ENCODE results near the gene FBXO10. TPM values are rescaled to one million over a fixed set of nuclear protein-coding genes. Genes with fewer than 3 reads are reported as not detected.

FBXO10 gene
- total and polyA plus RNA-seq, 11 donors = 2.4 to 9.8 (median 6.7) TPM

GRCh38 chr9:37583522-37584121 lies 7.4 kb upstream of the FBXO10 start:
- Histone ChIP-seq H3K4me3 (no peak overlapping the region), H3K36me3 (peaks cover 0 to 82% (median 63%) of the 10 kb centered on the region in 9 donors), H3K9me3 (no peaks in the 10 kb centered on the region), H3K4me1 (peaks cover 0 to 4% (median 0%) of the 10 kb centered on the region in 12 donors), H3K27ac (peak overlapping the region in 1 of 12 donors; percentile 71), H3K27me3 (no peaks in the 10 kb centered on the region)
- no peak for TF ChIP-seq CTCF (IDR thresholded peaks at IDR 0.05)
- no peak for TF ChIP-seq POLR2A (IDR thresholded peaks at IDR 0.05)
- intact Hi-C loops (cut with DNase I) = loop anchor here in 7 of 10 donors (5.0 to 10.0 kb wide), 9 partner anchors 121 to 319 kb away; partner anchors contain the start of genes EXOSC3 (in 3 of the 7) and SLC25A51 (in 1 of the 7)
- DNase-seq = no peak
- ATAC-seq = no peak
- 94 to 95% (median 95%) methylated on average over 3 of the region's 3 CpGs for WGBS, 4 donors

- Histone ChIP-seq H3K4me1 (peaks cover 0 to 4% (median 0%) of the 10 kb centered on the region in 12 donors), H3K36me3 (peaks cover 0 to 72% (median 53%) of the 10 kb centered on the region in 9 donors), H3K4me3 (no peak overlapping the region), H3K9me3 (no peaks in the 10 kb centered on the region), H3K27me3 (no peaks in the 10 kb centered on the region), H3K27ac (peak overlapping the region in 1 of 12 donors; percentile 71)
- ATAC-seq = peak in 1 of 4 donors; percentile 46
- intact Hi-C loops (cut with DNase I) = loop anchor here in 7 of 10 donors (5.0 to 10.0 kb wide), 9 partner anchors 122 to 320 kb away; partner anchors contain the start of genes EXOSC3 (in 3 of the 7) and SLC25A51 (in 1 of the 7)
- 75 to 79% (median 77%) methylated on average over 6 of the region's 6 CpGs for WGBS, 4 donors
- TF ChIP-seq CTCF (IDR thresholded peaks at IDR 0.05) (peak; percentile 59 to 85 (median 68)), POLR2A (IDR thresholded peaks at IDR 0.05) (no peak)
- no peak for DNase-seq
Observed at GRCh38 chr9:37582548-37583157, 6.5 kb upstream of the FBXO10 start.

GRCh38 chr9:37575511-37575914 lies 667 bp downstream of the FBXO10 start:
- Histone ChIP-seq H3K4me3 (peak overlapping the region; percentile 68 to 98 (median 82)), H3K4me1 (peaks cover 0 to 24% (median 18%) of the 10 kb centered on the region in 12 donors)
- intact Hi-C loops (cut with DNase I) = loop anchor here in 5 of 10 donors (5.0 to 10.0 kb wide), 4 partner anchors 81 to 151 kb away; partner anchors contain the start of genes POLR1E (in 4 of the 5) and GRHPR (in 1 of the 5)

More at GRCh38 chr9:37575511-37575914, 667 bp downstream of the FBXO10 start:
- Histone ChIP-seq H3K27ac (peak overlapping the region in 11 of 12 donors; percentile 73 to 90 (median 82)), H3K27me3 (no peaks in the 10 kb centered on the region), H3K36me3 (peaks cover 0 to 5% (median 0%) of the 10 kb centered on the region in 9 donors), H3K9me3 (no peaks in the 10 kb centered on the region)
- DNase-seq = no peak
- 2 to 4% (median 3%) methylated on average over 5 of the region's 5 CpGs for WGBS, 4 donors
- TF ChIP-seq POLR2A (IDR thresholded peaks at IDR 0.05) = no peak
- TF ChIP-seq CTCF (IDR thresholded peaks at IDR 0.05) = no peak
- peak in 3 of 4 donors; percentile 31 to 43 (median 33) for ATAC-seq

Data from heart left ventricle (tissue), 16 donors.